NB4 (cell line): ENCODE data around the gene IL22RA1.

Source experiments
- TF ChIP-seq, protein P1 (sequence below): IDR thresholded peaks from 2 replicates; pipeline ENCODE4 v1.6.1; 2011; ENCODE audit warnings: low read depth, low read length
- TF ChIP-seq, protein P2 (sequence below): IDR thresholded peaks from one replicate; pipeline ENCODE4 v1.5.1; 2012; ENCODE audit warnings: low read depth, low read length

DNA sequence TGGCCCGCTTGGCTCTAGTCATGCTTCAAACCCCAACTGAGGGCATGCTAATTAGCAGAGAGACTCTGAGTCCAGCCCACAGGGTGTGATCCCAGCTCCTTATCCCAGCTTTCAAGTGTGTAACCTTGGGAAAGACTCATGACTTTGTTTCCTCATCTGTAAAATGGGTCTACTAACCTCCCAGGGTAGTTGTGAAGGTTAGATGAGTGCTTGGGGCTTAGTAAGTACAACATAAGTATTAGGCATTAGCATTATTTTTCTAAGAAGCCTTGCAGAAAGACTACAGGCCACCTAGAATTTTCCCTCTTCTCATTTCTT, 33.8 kb downstream of the IL22RA1 start:
- TF ChIP-seq, protein P1, sequence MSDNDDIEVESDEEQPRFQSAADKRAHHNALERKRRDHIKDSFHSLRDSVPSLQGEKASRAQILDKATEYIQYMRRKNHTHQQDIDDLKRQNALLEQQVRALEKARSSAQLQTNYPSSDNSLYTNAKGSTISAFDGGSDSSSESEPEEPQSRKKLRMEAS, result no peak
- TF ChIP-seq, protein P2, sequence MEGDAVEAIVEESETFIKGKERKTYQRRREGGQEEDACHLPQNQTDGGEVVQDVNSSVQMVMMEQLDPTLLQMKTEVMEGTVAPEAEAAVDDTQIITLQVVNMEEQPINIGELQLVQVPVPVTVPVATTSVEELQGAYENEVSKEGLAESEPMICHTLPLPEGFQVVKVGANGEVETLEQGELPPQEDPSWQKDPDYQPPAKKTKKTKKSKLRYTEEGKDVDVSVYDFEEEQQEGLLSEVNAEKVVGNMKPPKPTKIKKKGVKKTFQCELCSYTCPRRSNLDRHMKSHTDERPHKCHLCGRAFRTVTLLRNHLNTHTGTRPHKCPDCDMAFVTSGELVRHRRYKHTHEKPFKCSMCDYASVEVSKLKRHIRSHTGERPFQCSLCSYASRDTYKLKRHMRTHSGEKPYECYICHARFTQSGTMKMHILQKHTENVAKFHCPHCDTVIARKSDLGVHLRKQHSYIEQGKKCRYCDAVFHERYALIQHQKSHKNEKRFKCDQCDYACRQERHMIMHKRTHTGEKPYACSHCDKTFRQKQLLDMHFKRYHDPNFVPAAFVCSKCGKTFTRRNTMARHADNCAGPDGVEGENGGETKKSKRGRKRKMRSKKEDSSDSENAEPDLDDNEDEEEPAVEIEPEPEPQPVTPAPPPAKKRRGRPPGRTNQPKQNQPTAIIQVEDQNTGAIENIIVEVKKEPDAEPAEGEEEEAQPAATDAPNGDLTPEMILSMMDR, result no peak
